ENCODE data around the gene POLR3B. TPM values are rescaled to one million over a fixed set of nuclear protein-coding genes. Genes with fewer than 3 reads are reported as not detected.

Gene POLR3B
- total RNA-seq, 1 donor = 3.0 TPM

GRCh38 chr12:106522708-106523107 lies 165.2 kb downstream of the POLR3B start:
- DNase-seq (ENCODE audit: low read depth in 2 of 3, low spot score in 2 of 3) = peak in 1 of 3 donors; percentile 22

- DNase-seq (ENCODE audit: low read depth in 2 of 3, low spot score in 2 of 3) = no peak
These were observed 169.8 kb downstream of the POLR3B start for GRCh38 chr12:106527356-106527755.

DNA sequence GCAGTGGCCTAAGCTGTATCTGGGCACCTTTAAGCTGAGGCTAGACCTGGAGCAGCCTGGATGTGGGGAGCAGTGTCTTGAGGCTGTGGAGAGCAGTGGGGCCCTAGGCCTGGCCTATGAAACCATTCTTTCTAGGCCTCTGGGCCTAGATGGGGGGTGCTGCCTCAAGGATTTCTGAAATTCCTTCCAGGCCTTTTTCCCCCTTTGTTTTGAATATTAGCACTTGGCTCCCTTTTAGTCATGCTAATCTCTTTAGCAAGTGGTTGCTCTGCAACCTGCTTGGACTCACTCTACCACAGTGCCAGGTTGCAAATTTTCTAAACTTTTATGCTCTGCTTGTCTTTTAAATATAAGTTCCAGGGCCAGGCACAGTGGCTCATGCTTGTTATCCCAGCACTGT lies 183.7 kb downstream of the POLR3B start:
- no peak for DNase-seq (ENCODE audit: low read depth in 2 of 3, low spot score in 2 of 3)

DNA sequence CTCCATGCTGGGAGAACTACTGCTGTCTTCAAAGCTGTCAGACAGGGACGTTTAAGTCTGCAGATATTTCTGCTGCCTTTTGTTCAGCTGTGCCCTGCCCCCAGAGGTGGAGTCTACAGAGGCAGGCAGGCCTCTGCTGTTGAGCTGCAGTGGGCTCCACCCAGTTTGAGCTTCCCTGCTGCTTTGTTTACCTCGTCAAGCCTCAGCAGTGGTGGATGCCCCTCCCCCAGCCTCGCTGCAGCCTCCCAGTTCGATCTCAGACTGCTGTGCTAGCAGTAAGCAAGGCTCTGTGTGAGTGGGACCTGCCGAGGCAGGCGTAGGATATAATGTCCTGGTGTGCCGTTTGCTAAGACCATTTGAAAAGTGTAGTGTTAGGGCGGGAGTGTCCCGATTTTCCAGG lies 193.9 kb downstream of the POLR3B start:
- DNase-seq (ENCODE audit: low read depth in 2 of 3, low spot score in 2 of 3) = no peak

DNA sequence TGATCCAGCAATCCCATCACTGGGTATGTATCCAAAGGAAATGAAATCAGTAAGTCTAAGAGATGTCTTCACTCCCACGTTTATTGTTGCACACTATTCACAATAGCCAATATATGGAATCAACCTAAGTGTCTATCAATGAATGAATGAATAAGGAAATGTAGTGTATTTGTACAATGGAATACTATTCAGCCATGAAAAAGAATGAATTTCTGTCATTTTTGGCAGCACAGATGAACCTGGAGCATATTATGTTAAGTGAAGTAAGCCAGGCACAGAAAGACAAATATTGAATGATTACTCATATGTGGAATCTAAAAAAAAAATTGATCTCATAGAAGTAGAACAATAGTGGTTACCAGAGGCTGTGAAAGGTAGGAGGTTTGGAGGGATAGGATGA lies 194.7 kb downstream of the POLR3B start:
- DNase-seq (ENCODE audit: low read depth in 2 of 3, low spot score in 2 of 3) = no peak

Other genes starting within 250 kb of the POLR3B start
- gene NUAK1, start 218.8 kb upstream of the POLR3B start, total RNA-seq = under 0.01 TPM
- 2.4 TPM for gene CKAP4, start 109.7 kb upstream of the POLR3B start, total RNA-seq
- 60.1 TPM for gene TCP11L2, start 55.0 kb upstream of the POLR3B start, total RNA-seq
- gene RFX4, start 225.3 kb downstream of the POLR3B start, total RNA-seq = not detected

Measured in hematopoietic multipotent progenitor cell (in vitro differentiated cells).